ENCODE data around the gene CSNK1G1.
A peak's percentile ranks its signal among the peaks of the same experiment; 100 is the strongest.

The CSNK1G1 gene

DNA sequence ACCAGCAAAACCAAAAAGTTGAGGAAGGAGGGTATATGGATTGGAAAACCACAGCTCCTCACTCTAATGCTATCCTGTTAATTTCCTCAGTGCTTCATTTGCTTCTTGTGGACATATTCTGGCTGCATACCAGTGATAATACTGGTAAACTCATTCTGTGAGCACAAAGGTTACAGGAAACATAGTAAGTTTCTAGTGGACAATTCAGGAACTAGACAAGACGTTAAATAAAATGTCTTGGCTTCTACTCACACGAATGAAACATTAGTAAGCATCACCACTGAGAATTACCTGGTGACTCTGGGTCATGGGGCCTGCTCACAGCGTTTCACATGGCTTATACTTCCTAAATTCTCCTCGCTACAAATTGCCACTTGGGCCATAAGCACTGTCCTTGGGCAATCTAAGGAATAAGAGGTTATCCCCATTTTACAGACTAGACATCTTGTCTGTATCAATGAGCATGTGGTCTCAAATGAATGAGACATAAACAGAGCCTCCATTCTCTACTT lies 173.1 kb downstream of the CSNK1G1 start:
- no peak for DNase-seq

DNA sequence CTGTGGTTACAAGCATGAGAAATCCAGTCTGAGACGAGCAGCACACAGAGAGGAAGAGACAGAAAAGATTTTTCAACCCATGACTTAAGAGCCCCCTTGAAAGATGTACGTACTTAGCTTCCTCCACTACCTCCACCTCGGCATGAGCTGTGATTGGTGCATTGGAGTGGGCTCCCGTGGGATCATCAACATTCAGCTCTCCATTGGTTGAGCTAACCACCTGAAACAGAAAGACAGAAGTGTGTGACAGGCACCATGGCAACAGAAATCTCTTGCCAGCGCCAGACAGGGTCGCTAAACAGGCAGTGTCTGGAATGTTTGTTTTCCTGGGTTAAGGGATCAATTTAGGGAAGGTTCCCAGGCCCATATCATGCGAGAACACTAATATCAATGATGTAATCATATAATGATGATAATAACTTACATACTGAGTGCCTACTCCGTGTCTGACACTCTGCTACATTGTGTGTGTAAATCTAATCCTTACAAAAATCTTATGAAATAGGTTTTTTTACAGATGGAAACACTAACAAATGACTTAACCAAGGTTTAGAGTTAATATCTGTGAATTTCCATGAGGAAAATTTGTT lies 175.6 kb downstream of the CSNK1G1 start:
- no peak for DNase-seq

DNA sequence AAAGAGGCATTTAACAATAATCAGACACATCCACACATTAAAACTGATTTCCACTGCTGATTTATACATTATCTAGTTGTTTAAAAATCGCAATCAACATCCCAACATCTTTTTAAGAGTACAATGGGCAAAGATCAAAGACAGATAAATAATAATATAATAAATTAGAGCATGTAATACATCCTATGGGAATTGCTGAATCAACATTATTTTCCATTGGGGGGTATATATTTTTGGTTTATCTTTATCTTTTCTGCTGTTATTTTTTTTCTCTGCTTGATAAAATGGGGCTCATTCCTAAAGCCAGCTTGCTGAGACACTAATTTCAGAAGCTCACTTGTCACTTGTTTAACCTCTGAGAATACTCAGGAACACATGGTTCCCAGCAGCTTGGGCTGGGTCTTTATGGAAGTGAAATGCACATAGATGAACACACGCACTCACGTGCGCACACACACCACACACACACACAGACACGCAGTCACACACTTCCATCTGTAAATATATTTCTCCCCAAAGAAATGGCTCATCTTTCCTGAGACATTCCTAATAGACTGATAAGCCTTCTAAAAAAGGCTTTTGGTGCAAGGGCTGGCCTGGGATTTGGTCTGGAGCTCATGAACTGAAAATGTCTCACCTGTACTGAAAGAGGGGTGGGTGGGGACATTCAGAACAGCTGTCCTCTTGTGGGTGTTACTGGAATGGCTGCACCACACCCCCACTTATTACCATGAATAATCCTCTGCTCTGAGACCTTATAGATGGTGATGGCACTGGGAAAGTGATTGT lies 189.7 kb downstream of the CSNK1G1 start:
- DNase-seq, result no peak

DNA sequence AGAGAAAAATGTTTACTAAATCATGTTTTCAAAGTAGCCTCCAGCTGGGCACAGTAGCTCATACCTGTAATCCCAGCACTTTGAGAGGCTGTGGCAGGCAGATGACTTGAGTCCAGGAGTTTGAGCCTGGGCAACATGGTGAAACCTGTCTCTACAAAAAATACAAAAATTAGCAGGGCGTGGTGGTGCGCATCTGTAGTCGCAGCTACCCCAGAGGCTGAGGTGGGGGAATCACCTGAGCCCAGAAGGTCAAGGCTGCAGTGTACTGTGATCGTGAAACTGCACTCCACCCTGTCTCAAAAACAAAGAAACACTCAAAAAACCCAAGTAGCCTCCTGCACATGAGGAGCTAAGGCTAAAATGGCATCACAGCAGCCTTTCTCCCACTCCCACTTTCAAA lies 191.5 kb downstream of the CSNK1G1 start:
- DNase-seq, result no peak

DNA sequence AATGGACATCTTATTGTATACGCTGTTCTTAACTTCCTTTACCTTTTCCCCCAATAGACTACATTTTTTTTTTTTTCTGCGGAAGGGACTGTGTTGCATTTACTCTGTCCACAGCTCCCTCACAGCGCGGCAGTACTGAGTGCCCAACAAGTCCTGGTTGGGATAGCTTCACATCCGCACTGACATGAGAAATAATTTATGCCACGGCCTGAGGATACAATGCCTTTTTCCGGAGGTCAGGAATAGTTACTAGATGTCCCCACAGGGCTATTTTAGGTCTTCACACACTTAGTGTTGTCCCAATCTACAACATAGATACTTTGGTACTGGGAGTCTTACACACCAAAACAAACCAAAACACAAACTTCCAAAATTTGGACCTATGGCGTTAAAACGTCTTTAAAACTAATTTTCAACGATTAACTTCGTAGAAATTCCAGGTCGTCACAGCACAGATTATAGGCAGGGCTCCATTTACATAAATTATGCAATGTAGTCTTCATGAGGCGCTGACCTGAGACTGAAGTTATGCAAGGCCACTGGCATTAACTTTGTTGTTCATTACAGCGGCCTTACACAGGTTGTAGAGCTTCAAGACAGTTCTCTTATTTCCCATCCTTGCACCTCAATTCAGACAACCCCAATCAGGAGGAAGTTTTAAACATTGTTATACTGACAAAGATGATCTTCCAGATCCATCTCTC lies 192.2 kb downstream of the CSNK1G1 start:
- DNase-seq, result no peak

DNA sequence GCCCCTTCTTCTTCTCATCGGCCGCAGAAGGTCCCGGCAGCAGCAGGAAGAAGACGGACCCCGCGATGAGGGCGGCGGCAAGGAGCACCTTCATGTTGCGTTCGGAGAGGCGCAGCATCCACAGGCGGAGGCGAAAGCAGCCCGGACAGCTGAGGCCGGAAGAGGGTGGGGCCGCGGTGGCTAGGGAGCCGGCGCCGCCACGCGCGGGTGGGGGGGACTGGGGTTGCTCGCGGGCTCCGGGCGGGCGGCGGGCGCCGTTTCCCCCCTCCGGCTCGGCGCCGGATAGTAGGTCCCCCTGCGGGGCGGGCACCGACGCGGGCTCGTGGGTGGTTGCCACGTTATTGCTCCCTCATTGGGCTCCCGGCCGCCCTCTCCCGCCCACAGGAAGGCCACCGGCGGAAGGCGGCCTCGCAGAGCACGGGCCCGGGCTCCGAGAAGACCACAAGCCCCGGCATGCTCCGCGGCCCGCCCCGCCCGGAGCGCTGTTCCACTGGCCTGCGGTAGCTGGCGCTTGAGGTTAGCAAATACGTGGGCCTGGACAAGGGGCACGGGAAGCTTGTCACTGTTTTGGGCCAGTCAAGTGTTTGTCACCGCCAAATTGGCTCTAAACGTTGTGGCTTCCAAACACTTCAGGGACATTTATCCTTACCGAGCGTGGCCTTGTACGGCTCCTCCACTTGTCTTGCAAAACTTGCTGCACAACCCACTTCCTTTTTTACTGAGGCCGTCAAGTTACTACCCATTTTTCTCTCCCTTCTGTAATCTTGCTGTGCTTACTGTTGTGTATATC lies 192.9 kb downstream of the CSNK1G1 start, which contains the start of gene PPIB:
TSS of gene PPIB (minus strand) at position 154 of the 790 bp plus-strand sequence. CDS start at position 118, 36 bp downstream.
- peak; percentile 94 for DNase-seq

DNA sequence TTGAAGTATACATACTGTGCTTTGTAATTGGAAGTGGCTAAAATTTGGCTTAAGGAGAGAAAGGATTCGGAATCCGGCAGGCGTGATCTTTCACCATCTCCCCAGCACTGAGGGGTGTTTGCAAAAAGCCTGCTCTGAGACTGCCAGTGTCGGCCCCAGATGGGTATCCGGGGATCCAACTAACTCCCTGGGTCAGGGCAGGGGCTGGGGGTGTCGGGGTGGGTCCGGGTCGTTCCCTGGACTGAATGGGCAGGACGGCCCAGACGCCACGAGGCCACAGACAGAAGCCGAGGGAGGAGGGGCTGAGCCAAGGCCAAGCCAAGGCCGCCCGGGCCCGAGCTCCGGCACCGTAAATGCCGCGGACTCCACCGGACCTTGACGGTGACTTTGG lies 193.5 kb downstream of the CSNK1G1 start:
- peak in 1 of 2 donors; percentile 12 for DNase-seq

DNA sequence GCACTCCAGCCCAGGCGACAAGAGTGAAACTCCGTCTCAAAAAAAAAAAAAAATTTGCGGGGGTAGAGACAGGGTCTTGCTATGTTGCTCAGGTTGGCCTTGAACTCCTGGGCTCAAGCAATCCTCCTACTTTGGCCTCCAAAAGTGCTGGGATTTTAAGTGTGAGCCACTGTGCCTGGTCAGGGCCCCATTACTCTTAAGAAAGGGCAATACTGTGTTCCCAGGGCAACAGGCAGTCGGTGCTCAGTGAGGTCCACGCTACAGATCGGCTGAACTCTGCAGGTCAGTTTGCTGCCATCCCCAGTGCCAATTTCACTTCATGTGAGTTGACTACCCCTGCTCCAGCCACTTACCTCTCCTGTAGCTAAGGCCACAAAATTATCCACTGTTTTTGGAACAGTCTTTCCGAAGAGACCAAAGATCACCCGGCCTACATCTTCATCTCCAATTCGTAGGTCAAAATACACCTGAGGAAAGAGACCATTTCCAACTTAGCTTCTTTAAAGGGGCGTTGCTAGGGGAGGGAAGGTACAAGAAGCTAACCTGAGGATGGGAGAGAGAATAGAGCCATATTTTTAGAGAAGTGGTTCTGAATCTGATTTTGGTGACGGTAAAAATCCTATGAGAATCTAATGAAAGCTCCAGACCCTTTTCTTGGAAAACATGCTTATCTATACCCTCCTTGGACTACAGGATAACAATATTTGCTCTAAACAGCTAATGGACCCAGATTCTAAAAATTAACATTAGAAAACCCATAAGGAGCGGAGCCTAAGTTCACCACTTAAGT lies 194.1 kb downstream of the CSNK1G1 start:
- DNase-seq, result no peak

DNA sequence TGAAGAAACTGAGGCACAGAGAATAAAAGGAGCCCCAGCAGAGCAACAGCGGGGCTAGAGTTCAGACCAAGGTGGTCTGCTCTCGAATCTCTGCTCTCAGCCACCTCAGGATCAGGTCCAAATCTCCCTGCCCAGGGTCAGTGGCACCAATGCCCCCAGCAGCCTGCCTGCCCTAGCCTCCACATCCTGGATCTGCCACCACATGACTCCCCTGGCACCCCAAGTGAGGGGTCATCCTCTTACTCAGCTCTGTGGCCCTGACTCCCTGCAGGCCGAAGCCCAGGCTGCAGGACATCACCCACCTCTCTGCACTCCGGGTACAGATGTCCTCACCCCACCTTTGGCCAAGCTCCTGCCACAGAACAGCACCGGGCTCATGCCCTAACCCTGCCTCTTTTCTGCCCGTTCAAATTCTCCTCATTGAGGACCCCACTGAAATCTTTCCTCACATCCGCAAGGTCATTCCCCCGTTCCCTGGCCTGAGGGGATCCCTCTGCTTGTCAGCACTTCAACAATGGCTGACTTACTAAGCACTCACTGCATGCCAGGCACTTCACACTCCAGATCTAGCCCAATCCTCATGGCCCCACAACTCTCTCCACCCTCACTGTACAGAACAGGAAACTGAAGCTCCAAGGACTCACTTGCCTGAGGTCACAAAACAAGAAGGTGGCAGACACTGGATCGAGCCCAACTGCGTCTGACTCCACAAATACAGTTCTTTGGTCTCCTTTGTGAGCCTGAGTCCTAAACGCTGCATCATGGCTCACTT lies 197.4 kb downstream of the CSNK1G1 start:
- no peak for DNase-seq

DNA sequence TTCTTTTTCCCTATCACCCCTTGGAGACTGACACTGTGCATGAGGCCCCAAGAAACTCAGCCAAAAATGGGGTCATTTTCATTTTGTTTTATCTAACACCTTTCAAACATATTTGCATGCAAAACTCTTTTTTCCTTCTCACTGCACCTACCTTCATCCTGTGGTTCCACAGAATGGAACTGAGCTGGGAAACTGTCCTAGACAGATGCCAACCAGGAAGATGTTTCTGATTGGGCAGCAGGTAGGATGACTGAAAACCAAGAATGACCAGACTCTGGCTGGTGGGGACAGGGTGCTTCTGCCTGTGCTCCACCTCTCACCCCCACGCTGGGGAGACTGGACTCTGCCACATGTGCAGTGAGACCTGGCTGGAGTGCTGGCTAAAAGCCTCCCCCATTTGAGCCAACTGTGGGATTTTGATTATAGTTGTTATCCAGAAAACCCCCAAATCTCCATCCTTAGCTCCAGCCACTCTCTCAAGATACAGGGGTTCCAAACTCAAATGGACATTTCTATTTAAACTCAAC lies 198.3 kb downstream of the CSNK1G1 start:
- DNase-seq, result no peak

DNA sequence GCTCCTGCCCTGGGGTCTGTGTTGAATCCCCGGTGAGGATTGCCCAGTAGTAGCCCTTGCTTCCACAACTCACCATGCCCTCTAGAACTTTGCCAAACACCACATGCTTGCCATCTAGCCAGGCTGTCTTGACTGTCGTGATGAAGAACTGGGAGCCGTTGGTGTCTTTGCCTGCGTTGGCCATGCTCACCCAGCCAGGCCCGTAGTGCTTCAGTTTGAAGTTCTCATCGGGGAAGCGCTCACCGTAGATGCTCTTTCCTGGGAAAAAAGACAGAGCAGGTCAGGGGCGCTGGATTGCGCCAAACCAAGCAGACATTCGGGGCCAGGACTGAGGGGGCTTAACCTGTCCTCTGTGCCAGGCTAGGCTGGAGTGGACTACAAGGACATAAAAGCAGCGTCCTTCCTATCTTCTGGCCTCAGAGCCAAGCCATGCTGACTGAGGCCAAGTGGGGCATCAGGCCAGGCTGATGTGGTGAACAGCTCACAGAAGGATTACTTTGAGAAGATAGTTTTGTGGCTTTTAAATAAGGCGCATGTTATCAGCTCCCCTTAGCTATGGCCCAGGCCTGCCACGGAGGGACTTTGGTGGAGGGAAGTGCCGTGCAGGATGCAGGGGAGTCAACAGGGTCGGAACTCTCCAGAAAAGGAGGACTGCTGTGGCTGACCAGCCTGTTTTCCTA lies 199.2 kb downstream of the CSNK1G1 start:
- no peak for DNase-seq

DNA sequence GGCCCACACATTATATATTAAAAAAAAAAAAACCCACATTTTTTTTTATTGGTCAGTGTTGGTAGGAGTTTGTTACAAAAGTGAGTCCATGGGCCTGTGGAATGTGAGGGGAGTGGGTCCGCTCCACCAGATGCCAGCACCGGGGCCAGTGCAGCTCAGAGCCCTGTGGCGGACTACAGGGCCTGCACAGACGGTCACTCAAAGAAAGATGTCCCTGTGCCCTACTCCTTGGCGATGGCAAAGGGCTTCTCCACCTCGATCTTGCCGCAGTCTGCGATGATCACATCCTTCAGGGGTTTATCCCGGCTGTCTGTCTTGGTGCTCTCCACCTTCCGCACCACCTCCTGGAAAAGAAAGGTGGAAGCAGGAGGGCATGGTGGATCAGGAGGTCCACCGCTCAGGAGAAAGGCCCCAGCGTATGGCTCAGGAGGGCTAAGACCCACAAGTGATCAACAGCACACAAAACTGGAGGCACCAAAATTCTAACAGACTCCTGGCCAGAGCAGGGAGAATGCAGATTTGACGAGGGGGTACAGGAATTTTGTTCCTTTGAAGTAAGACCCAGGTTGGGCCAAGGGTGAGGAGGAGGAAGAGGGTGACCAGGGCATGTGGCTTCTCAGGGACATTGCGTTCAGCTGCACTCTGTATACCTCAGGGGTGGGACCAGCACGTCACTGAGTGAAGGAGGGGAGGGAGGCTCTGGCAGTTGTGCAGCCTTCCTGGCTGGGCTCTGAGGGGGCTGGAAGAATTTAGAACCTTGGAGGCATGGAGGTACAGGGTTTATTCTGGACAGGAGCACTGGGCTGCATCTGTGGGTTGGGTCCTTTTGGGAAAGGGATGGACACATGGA lies 199.9 kb downstream of the CSNK1G1 start:
- DNase-seq, result no peak

DNA sequence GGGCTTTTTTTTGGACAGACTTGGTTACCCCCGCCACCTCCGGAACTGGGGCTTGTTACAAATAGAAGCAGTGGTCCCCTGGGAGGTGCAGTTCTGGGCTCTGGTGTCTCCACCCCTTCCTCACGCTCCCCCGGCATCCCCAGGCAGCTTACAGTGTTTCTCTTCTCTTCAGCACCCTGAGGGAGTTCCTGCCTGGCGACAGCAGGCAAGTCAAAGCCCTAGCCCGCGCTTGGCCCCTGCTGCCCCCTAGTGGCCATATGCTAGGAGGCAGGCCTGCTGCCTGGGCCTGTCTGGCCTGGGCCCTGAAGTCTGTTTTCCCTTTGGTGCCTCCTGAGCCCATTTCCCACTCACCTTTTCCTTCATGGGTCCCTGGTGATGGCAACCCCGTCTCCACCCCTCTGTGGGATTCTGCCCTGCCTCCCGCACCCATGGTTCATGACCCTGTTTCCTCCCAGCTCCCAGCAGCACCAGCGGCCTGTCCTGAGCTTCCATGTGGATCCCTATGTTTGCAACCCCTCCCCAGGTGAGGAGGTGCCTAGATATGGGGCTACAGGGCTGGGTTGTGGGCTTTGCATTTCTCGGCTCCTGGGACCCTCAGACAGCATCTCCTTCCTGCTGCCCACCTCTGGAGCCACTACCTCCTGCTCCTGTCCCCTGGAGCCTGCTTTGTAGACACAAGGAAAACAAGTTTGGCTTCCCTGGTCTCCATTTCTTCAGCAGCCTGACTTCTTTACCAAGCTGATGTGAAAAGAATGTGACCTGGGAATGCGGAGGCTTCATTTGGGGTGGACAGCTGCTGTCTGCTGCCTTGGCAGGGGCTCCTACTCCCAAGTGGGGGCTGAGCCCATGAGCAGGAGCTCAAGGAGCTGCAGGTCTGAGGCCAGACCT lies 202.2 kb downstream of the CSNK1G1 start:
- peak; percentile 96 for DNase-seq

DNA sequence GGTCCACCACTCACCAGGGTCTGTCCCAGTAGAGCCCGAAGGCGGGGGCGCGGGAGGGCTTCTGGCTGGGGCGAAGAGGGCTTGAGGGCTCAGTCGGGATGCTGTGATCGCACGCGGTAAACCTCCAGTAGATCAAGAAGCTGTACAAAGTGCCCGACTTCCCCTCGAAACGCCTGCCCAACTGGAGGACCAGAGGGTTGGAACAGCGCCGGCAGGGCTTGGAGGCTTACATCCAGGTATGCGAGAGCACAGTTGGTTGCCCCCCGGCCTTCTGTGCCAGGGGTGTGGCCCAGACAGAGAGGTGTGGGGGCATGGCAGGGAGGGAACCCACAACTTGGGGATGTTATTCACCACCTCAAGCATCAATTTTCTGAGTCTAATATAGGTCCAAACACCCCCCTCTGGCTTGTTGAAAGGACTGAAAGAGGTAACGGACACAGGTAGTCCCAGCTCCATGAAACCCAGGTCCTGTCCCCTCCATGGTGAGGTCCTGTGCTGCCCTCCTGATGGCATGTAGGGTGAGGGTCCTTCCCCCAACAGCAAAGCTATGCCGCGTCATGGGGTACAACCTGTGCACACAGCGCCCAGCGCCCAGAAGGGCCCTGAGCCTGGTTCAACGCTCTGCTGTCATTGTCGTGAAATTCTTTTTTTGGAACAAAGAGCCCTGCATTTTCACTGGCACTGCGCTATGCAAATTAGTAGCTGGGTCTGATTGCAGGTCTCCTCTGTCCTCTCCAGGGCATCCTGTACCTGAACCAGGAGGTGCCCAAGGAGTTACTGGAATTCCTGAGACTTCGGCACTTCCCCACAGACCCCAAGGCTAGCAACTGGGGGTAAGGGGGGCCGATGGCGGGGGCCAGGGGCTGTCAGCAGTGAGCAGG lies 203.2 kb downstream of the CSNK1G1 start:
- DNase-seq, result no peak

DNA sequence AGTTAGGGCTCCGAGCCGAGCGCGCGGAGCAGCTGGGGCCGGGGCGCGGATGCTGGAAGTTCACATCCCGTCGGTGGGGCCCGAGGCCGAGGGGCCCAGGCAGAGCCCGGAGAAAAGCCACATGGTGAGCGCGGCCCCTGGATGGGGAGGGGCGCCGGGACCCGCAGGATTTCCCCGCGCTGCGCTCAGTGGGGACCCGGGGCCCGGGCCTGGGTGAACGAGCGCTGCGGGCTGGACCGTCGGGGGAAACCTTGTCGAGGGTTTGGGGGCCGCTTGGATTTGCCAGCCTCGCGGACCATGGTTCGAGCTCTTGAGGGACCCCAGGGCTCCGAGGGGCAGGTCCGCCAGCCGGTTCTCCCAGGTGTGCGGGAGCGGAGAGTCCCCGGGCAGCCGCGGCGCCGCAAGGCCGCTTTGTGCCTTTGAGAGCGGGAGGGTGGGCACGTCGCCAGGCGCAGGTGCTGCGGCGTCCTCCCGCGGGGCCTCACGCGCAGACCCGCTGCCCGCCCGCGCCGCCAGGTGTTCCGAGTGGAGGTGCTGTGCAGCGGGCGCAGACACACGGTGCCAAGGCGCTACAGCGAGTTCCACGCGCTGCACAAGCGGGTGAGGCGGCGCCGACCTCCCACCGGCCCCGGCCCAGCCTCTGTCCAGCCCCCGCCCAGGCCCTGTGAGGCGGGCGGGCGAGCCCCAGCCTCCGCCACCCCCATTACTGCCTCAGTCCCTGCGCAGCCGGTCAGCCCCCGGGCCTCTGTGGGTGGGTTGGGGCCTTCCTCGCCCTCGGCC lies 204.1 kb downstream of the CSNK1G1 start, which contains the start of gene SNX22:
TSS of gene SNX22 (plus strand) at position 5 of the 780 bp plus-strand sequence. CDS start at position 50, 45 bp downstream.
- DNase-seq, result no peak

DNA sequence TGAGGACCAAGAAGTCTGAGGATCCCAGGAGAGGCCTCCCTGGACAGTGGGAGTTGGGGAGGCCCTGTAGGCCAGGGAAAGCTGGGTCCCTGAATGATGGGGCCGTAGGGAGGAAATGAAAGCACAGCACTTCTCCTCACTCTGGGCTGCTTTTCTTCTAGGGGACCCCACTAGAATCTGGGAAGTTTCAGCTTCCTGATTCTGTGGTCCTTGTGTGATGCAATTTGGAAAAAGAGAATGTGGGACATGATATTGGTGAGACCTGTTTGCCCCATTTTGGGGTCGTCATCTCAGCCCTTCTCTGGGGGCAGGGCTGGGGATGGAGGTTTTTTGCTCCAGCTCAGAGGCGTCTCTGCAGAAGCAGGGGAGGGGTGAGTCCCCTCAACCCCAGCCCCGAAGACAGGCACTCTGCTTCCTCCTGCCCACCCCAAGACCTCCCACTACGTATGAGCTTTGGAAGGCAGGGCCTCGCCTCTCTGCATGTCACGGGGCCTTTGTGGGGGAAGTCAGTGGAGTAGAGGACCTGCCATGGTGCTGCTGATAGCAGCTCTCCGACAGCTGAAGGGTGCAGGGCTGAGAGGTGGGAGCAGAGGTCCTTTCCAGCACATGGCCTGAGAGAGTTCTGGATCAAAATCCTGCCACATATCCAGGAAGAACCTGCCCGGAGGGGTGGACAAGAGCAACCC lies 205.9 kb downstream of the CSNK1G1 start:
- DNase-seq, result no peak

Data from stimulated activated CD4-positive, alpha-beta T cell treated with anti-CD3 and anti-CD28 coated beads, Interleukin-2, amount 100 ng/mL, for 48 hours (primary cell).